Smooth muscle cell (in vitro differentiated cells): ENCODE measurements around the gene BICDL2. TPM values are rescaled to one million over a fixed set of nuclear protein-coding genes. Genes with fewer than 3 reads are reported as not detected.

Experiments used
- DNase-seq: peaks from one replicate; lab custom pipeline; 2025; ENCODE audit not compliant: unreplicated experiment; lab: John Stamatoyannopoulos, UW
- H2AFZ ChIP-seq: fragments of 200-600 bp; sonication (generic); 2 replicates; pipeline ENCODE4 v1.6.0; 2016; ENCODE audit warnings: antibody characterized with exemption, low read depth, mild to moderate bottlenecking
- H3F3A ChIP-seq: fragments of 200-600 bp; sonication (generic); 2 replicates; pipeline ENCODE4 v1.6.0; 2017; ENCODE audit warnings: antibody characterized with exemption, low read depth
- H3K27ac ChIP-seq: fragments of 200-600 bp; sonication (generic); 2 replicates; pipeline ENCODE4 v1.5.1; 2016; ENCODE audit warnings: low read depth, mild to moderate bottlenecking
- H3K27me3 ChIP-seq: fragments of 200-600 bp; sonication (generic); 2 replicates; pipeline ENCODE4 v1.6.1; 2016; ENCODE audit warnings: low read depth, mild to moderate bottlenecking
- H3K36me3 ChIP-seq: fragments of 200-600 bp; sonication (generic); 2 replicates; pipeline ENCODE4 v1.5.1; 2016; ENCODE audit warnings: low read depth
- H3K4me1 ChIP-seq: fragments of 200-600 bp; sonication (generic); 2 replicates; pipeline ENCODE4 v1.5.1; 2016; ENCODE audit warnings: low read depth
- H3K4me2 ChIP-seq: fragments of 200-600 bp; sonication (generic); 2 replicates; pipeline ENCODE4 v1.6.0; 2016; ENCODE audit warnings: mild to moderate bottlenecking
- H3K4me3 ChIP-seq: fragments of 200-600 bp; sonication (generic); 2 replicates; pipeline ENCODE4 v1.5.1; 2016; ENCODE audit warnings: mild to moderate bottlenecking
- H3K79me2 ChIP-seq: fragments of 200-600 bp; sonication (generic); 2 replicates; pipeline ENCODE4 v1.6.0; 2016; ENCODE audit warnings: low read depth, mild to moderate bottlenecking
- H3K9ac ChIP-seq: fragments of 200-600 bp; sonication (generic); 2 replicates; pipeline ENCODE4 v1.6.0; 2016; ENCODE audit warnings: low read depth
- H3K9me3 ChIP-seq: fragments of 200-600 bp; sonication (generic); replicated peaks from 2 replicates; pipeline ENCODE4 v1.5.1; 2016; ENCODE audit warnings: low read depth
- H4K20me1 ChIP-seq: fragments of 200-600 bp; sonication (generic); 2 replicates; pipeline ENCODE4 v1.6.0; 2016; ENCODE audit warnings: low read depth
- CTCF ChIP-seq: fragments of 200-600 bp; sonication (generic); IDR thresholded peaks from 2 replicates; pipeline ENCODE4 v1.5.1; 2017; ENCODE audit warnings: borderline replicate concordance, mild to moderate bottlenecking, antibody characterized with exemption; ENCODE audit not compliant: insufficient read depth, poor library complexity, severe bottlenecking
- whole genome bisulfite sequencing: methylation state at CpG from one replicate; pipeline ENCODE4 v1.1.7; 2016; ENCODE audit warnings: low lambda C conversion rate; 5-methylcytosine and 5-hydroxymethylcytosine counted together
- polyA plus RNA-seq: library from polyadenylated mRNA; unstranded; fragments of >200 nt; fragmentation: Nextera tagmentation; extraction: Ambion mirVana; gene quantifications from 2 replicates; pipeline ENCODE4 v1.2.1, GENCODE V29; 2016
- total RNA-seq: library from RNA; depleted of rRNA; stranded (reverse); fragments of >200 nt; gene quantifications from 2 replicates; pipeline ENCODE4 v1.2.3, GENCODE V29; 2014

BICDL2 gene
- total and polyA plus RNA-seq, 2 experiments from 2014 or later, result 0.86 to 1.5 TPM

- Histone ChIP-seq H3K36me3 (no peaks in the 10 kb centered on the region), H3K4me2 (no peak overlapping the region), H3K4me1 (peaks cover 23% of the 10 kb centered on the region), H3K9me3 (no peaks in the 10 kb centered on the region), H3K27ac (no peak overlapping the region), H2AFZ (no peak overlapping the region), H3F3A (peaks cover 16% of the 10 kb centered on the region), H3K9ac (no peak overlapping the region), H3K4me3 (no peak overlapping the region), H3K27me3 (peaks cover 37% of the 10 kb centered on the region), H4K20me1 (peaks cover 4% of the 10 kb centered on the region), H3K79me2 (no peaks in the 10 kb centered on the region)
- 95% methylated on average over 6 of the region's 6 CpGs for WGBS
- TF ChIP-seq CTCF, result no peak
- no peak for DNase-seq
Observed at GRCh38 chr16:3014971-3015370, 21.8 kb downstream of the BICDL2 start.

- H3K36me3 ChIP-seq, result no peaks in the 10 kb centered on the region
- no peaks in the 10 kb centered on the region for H3K79me2 ChIP-seq
- 74% methylated on average over 12 of the region's 12 CpGs for WGBS
- no peak overlapping the region for H3K4me2 ChIP-seq
- TF ChIP-seq CTCF, result no peak
- H3K4me1 ChIP-seq, result peaks cover 31% of the 10 kb centered on the region
- H3F3A ChIP-seq, result peaks cover 16% of the 10 kb centered on the region
- no peaks in the 10 kb centered on the region for H3K9me3 ChIP-seq
- H4K20me1 ChIP-seq, result peaks cover 4% of the 10 kb centered on the region
- H2AFZ ChIP-seq, result no peak overlapping the region
- H3K27me3 ChIP-seq, result peaks cover 45% of the 10 kb centered on the region
- no peak overlapping the region for H3K9ac ChIP-seq
- no peak for DNase-seq
- H3K27ac ChIP-seq, result no peak overlapping the region
- H3K4me3 ChIP-seq, result no peak overlapping the region
Observed at GRCh38 chr16:3013998-3014690, 22.6 kb downstream of the BICDL2 start.

- Histone ChIP-seq H3K27me3 (peaks cover 51% of the 10 kb centered on the region), H3K4me2 (no peak overlapping the region), H3K27ac (no peak overlapping the region), H3K4me3 (no peak overlapping the region), H3K4me1 (peaks cover 34% of the 10 kb centered on the region), H3K9me3 (no peaks in the 10 kb centered on the region), H2AFZ (no peak overlapping the region), H4K20me1 (peaks cover 4% of the 10 kb centered on the region), H3K9ac (no peak overlapping the region), H3K79me2 (no peaks in the 10 kb centered on the region), H3K36me3 (no peaks in the 10 kb centered on the region), H3F3A (peaks cover 16% of the 10 kb centered on the region)
- peak; percentile 6 for TF ChIP-seq CTCF
- DNase-seq, result no peak
- WGBS, result 52% methylated on average over 26 of the region's 27 CpGs
Observed at GRCh38 chr16:3013491-3013951, 23.2 kb downstream of the BICDL2 start.

- Histone ChIP-seq H2AFZ (no peak within 1 kb of the TSS), H4K20me1 (peaks cover 4% of the 10 kb centered on the region), H3K27me3 (peaks cover 57% of the 10 kb centered on the region), H3K9ac (no peak within 1 kb of the TSS), H3K4me1 (peaks cover 40% of the 10 kb centered on the region), H3K9me3 (no peaks in the 10 kb centered on the region), H3K36me3 (no peaks in the 10 kb centered on the region), H3K4me2 (peak within 1 kb of the TSS; percentile 25), H3K79me2 (no peaks in the 10 kb centered on the region), H3K4me3 (no peak within 1 kb of the TSS), H3F3A (peaks cover 14% of the 10 kb centered on the region), H3K27ac (peak within 1 kb of the TSS; percentile 44)
- no peak for DNase-seq
- 13% methylated on average over 26 of the region's 27 CpGs for WGBS
- TF ChIP-seq CTCF, result no peak
Observed at GRCh38 chr16:3012828-3013420, 23.8 kb downstream of the BICDL2 start, which contains the start of gene CLDN9. Gene CLDN9 (plus strand): TSS chr16:3012923. CDS start chr16:3013363, 440 bp downstream.
